DND-41 (cell line): ENCODE data around the gene FAM168A.

Source experiments
- CTCF ChIP-seq: IDR thresholded peaks from 2 replicates; pipeline ENCODE4 v1.5.1; 2012; ENCODE audit warnings: borderline replicate concordance, low read length, moderate library complexity, mild to moderate bottlenecking; ENCODE audit not compliant: poor library complexity, severe bottlenecking; ENCODE audit errors: extremely low read depth
- EZH2 ChIP-seq: IDR thresholded peaks from 3 replicates; pipeline ENCODE4 v1.6.1; 2012; ENCODE audit warnings: borderline replicate concordance, low read depth, mild to moderate bottlenecking, moderate library complexity, low read length, inconsistent platforms; ENCODE audit not compliant: severe bottlenecking

GRCh38 chr11:73403541-73403940 lies 194.4 kb downstream of the FAM168A start:
- TF ChIP-seq CTCF, result no peak
- no peak for TF ChIP-seq EZH2
